ENCODE measurements around the gene TEX53.

DNA sequence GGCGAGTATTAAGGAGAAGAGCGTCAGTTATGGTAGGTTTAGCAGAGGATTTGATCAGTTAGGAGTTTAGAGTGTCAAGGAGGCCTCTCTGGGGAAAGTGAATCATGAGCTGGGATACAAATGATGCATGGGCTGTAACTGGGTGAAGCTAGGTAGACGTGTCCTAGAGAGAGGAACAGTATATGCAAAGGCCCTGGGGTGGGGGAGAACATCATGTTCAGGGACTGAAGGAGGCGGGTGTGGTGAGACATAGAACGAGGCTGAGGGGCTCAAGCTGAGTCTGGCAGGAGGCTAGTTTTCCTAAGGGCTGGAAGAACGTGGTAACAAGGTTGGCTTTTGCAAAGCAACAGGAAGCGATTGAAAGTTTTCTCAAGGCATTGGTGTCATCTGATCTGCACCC, 36.0 kb downstream of the TEX53 start:
- TF ChIP-seq POLR2A (IDR thresholded peaks at IDR 0.05; ENCODE audit: low read depth, low read length) (no peak), POLR2AphosphoS5 (IDR thresholded peaks at IDR 0.05; ENCODE audit: low read depth, low read length) (no peak), TAF1 (IDR thresholded peaks at IDR 0.05; ENCODE audit: borderline replicate concordance, low read depth, low read length) (no peak)

Measured in GM12892 (cell line).